ENCODE measurements around the gene SMAD3.

SMAD3 gene

DNA sequence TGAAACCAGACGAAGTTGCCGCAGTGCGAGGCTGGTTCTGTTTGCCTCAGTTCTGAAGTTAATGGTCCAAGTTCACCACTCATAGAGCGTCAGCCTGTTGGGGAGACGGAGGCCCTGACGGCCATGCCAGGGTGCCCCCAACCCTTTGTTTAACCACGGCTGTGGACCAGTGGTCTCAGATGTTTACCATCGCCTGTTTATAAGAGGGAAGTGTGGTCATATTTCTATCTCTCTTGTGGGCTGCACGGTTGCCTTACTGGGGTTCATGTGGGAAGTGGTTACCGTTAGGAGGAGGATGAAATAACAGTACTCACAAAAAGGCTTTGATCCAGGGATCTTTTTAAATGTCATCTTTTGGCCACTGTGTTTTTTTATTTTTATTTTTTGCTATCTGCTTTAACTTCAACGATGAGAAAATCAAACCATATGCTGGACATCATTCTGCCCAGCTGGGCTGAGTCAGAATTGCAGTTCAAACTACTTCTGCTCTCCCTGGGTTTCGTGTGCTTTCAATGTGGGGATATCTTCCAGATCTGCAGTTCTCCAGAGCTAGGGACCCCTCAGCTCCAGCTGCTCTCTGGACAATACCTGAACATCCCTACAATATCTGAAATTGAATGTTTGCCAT is 17.8 kb downstream of the SMAD3 start:
- no peak for DNase-seq

GRCh38 chr15:67084561-67084960 is 19.2 kb downstream of the SMAD3 start:
- DNase-seq = no peak

DNA sequence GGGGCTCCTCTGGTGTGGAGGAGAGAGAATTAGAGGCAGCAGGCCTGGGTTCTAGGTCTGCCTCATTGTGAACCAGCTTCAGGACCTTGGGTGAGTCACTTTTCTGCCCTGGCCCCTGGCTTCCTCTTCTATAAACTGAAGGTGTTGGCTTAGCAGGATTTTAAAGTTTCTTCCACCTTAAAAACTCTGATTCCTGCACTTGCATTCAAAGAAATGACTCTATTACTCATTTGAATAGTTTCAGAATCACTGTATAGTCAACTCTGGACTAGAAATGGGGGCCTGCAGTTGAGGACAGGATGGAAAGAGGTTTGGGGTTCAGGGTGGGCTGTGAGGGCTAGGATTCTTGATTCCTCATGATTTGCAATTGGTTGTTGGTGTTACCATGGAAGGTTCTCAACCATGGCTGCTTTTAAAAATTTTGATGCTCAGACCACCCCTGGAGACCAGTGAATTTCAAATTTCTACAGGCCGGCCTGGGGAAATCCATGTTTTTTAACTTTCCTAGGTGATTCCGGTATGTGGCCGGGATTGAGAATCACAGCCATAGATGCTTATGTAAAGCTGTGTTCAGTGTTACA is 19.9 kb downstream of the SMAD3 start:
- peak; percentile 79 for DNase-seq

- DNase-seq = peak; percentile 61
These were observed 20.6 kb downstream of the SMAD3 start for GRCh38 chr15:67085818-67086636.

- no peak for DNase-seq
These were observed 21.2 kb downstream of the SMAD3 start for GRCh38 chr15:67086637-67086914.

DNA sequence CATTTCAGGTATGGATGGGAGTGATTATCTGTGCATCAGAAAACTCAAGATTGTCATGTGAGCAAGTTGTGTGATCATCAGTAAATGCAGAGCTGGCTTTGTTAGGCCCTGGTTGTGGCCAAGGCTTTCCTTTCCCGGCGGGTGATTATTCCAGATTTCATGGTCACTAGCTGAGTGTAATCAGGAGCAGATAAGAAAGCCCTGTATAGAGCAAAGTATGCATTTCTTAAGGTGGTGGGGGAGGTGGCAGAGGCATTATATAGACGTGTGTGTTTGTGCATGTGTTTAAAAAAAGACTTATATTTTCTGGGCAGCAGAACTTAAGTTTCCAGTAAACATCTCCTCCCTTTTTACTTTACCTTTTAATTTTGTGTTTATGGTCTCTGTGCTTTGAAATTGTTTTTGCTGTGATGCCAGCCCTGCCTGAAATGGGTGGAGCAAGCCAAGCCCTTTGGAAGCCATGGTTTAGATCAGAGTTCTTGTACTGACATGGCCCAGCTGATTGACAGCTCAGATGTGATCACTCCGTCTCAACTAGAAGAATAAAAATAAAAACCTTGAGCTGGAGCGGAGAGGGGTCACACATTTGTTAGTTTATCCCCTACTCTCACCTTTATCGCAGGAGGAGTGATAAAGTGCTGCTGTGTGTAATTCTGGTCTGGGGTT is 22.2 kb downstream of the SMAD3 start:
- DNase-seq = no peak

DNA sequence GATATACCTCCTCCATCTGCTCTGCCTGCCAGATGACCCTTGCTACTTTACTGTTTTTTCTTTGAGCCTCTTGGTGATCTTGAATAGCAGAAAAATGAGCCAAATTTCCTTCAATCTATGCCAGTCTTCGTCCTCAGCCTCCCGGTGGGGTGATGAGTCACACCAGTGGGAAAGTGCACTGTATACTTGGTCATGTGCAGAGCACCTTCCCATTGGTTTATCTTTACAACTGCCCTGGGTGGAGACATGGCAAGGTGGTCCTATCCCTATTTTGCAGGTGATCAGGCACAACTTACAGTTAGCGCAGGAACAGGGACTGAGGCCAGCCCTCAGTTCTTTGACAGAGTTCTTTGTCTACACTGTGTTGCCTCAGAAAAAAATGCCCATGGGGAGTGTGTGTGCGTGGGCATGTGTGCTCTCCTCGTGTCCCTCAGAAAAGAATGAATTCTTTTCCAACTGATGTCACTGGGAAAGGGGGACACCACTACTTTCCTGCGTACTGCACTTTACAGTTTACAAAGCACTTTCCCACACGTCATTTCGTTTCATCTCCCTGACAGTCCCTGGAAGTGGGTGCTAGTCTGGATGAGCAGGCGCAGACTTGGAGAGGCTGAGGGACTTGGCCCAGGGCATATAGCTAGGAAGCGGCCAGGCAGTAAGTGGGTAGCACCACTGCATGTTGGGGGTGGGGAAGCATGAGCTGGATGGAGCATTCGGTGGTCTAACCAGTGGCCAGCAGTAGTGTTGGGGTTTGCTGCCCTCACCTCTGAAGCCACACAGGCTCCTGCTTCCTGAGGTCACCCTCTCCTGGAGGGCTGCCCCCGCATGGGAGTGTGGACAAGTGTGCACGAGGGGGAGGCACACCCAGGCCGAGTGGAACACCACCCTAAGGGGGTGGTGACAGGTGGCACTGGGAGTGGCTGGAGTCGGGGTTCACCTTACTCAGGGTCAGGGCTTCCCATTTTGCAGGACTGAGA is 24.1 kb downstream of the SMAD3 start:
- DNase-seq = no peak

- DNase-seq = no peak
These were observed 25.1 kb downstream of the SMAD3 start for GRCh38 chr15:67090297-67091070.

DNA sequence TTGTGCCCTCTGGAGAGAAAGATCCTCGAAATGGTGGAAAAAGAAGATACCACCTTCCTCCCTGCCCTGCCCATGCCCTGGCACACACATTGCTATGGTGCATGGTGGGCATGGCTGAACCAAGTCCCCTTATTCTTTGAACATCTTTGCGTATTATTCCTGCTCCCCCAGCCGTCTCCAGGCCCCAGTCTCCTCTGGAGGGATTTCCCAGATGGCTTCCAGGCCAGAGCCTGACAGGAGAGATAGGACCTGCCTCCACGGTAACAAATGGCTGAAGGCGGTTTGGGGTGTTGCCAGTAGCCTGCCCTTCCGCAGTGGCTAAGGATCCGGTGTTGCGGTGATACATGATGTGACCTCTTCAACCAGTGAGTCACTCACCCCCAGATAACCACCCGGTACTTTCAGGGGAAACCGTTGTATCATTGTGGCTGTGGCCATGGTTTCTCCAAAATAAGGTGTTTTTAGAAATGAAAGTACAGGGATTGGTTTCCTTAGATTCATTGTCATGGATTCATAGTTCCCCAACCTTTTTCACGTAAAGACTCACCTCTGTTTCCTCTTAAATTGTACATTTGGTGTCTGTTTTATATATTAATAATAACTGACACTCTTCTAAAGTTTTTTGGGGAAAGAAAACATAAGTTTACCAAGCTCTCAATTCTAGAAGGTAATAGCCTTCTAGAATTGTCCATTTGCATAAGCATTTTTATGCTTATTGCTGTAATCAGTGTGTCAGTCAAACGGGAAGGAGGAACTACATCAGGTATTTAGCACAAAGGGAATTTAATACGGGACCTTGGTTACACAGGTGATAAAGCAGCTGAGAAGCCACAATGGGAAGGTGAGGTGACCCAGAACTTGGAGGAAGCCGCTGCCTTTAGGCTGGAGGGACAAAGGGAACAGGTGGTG is 25.9 kb downstream of the SMAD3 start:
- DNase-seq = peak; percentile 82

- DNase-seq = no peak
These were observed 26.7 kb downstream of the SMAD3 start for GRCh38 chr15:67091980-67092677.

DNA sequence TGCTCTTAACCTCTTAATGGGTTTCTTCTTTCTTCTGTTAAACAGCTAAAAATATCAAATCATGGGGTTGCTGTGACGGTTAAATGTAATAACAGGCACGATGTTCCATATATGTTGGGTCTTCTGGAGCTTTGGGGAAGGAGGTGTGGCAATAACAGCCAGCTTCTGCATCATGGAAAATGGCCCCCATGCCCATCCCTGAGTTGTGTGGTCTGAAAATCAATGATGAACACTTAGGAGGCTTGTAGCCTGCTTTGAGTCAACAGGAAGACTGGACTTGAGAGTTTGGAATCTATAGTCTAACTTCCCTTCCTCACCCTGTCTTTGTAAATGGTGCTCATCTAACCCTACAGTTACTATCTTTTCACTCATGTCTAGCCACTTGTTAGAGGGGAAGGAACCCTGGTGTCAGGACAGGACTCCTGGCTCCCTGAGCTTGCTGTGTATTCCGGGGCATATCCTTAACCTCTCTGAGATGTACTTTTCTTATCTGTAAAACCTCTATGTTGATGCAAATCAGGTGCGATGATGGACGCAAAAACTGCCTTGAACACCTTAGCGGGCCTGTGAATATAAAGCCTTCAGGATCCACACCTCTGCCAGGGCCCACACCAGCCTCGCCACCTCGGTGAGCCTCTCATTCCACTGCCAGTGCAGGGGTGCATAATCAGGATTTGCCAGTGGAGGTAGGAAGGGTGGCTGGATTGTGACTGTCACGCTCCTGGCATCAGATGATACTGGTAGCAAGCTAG is 27.5 kb downstream of the SMAD3 start:
- DNase-seq = no peak

DNA sequence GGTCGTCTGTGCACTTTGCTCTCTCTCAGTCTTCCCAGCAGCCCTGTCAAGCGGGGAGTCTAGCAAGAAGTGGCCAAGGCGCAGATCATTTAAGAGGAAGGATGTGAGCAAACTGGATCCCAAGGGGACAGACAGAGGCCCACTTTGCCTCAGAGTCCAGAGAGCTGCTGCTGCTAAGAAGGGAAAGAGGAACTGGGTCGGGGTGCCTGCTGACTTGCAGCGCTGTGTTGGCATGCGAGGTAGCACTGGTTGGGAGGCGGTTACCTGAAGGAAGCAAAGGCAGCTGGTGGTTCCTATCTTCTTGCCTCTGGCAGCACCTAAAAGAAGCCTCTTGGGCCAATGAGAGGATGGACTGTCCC is 28.1 kb downstream of the SMAD3 start:
- DNase-seq = no peak

- DNase-seq = no peak
These were observed 28.8 kb downstream of the SMAD3 start for GRCh38 chr15:67094001-67094826.

- peak; percentile 48 for DNase-seq
These were observed 30.5 kb downstream of the SMAD3 start for GRCh38 chr15:67095912-67096311.

DNA sequence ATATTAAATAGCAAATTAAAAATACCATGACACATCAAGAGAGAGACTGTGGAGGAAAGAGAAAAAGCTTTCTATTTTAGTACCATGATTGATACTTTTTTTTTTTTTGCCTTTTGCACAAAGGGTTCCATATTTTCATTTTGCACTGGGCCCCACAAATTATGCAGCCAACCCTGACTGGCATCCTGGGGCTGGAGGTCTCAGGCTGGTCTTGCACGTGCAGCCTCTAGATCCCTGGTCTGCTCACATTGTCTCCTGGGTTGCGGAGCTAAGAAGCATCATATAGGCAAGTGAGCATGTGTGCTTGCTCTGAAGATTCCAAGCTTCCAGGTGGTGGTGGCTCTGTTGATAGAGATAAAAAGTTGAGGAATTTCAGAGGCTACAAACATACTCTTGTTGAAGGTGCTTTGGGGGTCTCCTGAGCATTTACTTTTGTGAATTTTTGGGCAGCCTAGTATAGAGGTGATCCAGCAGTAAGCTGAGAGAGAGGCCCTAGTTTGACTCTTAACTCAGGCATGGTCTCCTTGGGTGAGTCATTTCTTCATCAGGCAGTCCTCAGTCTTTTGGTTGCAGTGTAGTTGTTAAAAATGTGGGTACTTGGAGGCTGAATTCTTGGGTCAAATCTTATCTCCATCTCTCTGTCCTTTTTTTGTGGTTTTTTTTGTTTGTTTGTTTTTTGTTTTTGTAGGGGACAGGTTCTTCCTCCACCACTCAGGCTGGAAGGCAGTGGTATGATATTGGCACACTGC is 31.3 kb downstream of the SMAD3 start:
- DNase-seq = no peak

DNA sequence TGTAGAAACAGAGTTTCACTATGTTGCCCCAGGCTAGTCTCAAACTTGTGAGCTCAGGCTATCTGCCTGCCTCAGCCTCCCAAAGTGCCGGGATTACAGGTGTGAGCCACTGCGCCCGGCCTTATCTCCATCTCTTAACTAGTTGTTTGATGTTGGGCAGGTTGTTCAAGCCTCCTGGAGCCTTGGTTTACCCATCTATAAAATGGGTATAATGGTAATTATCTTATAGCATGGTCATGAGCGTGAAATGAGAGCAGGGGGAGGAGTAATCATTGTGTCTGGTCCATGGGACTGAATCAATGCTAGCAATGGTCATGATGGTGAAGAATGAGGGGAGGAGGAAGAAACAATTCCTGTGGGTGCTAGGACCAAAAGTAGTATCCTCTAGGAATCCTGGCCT is 32.0 kb downstream of the SMAD3 start:
- DNase-seq = no peak

GRCh38 chr15:67097930-67098740 is 32.7 kb downstream of the SMAD3 start:
- DNase-seq = peak; percentile 56
